ENCODE results near the gene MAP7D2. TPM values are rescaled to one million over a fixed set of nuclear protein-coding genes. Genes with fewer than 3 reads are reported as not detected.

Gene MAP7D2
- total RNA-seq, 1 experiment from 2014 or later: 0.15 TPM

GRCh38 chrX:20057479-20057878 is 59.2 kb downstream of the MAP7D2 start:
- TF ChIP-seq ZNF274 (IDR thresholded peaks at IDR 0.05; ENCODE audit: low read depth, low read length) (no peak), EZH2 (IDR thresholded peaks at IDR 0.05) (no peak), SIN3A (IDR thresholded peaks at IDR 0.05; ENCODE audit: low read depth) (no peak), MAX (IDR thresholded peaks at IDR 0.05) (no peak), CTCF (IDR thresholded peaks at IDR 0.05 in 2 of 3, conservative IDR thresholded peaks at IDR 0.05 in 1 of 3; ENCODE audit: borderline replicate concordance in 1 of 3, insufficient read depth in 1 of 3, low read depth in 2 of 3, low read length in 2 of 3) (no peak), EZH2phosphoT487 (IDR thresholded peaks at IDR 0.05; ENCODE audit: borderline replicate concordance) (no peak), JUND (IDR thresholded peaks at IDR 0.05) (no peak), CBX3 (IDR thresholded peaks at IDR 0.05; ENCODE audit: low read depth) (no peak), POLR2A (IDR thresholded peaks at IDR 0.05; ENCODE audit: borderline replicate concordance, extremely low read depth, insufficient read depth, insufficient read length) (no peak), ELF1 (IDR thresholded peaks at IDR 0.05; ENCODE audit: borderline replicate concordance, low read depth) (no peak), POLR2AphosphoS5 (IDR thresholded peaks at IDR 0.05; ENCODE audit: low read depth, low read length) (no peak)

More at GRCh38 chrX:20057479-20057878, 59.2 kb downstream of the MAP7D2 start:
- Histone ChIP-seq H4K20me1 (ENCODE audit: insufficient read depth) (no peaks in the 10 kb centered on the region), H3K9ac (ENCODE audit: low read length) (no peak overlapping the region), H3K27me3 (ENCODE audit: insufficient read depth, low read length) (no peaks in the 10 kb centered on the region), H2AFZ (ENCODE audit: low read depth, low read length, poor library complexity, severe bottlenecking) (no peak overlapping the region), H3K9me2 (ENCODE audit: insufficient read depth) (no peaks in the 10 kb centered on the region), H3K79me2 (ENCODE audit: insufficient read depth, low read length) (no peaks in the 10 kb centered on the region), H3K4me3 (replicated peaks in 1 of 2; ENCODE audit: low read depth in 1 of 2, low read length in 2 of 2) (no peak overlapping the region), H3K36me3 (ENCODE audit: control insufficient read depth in 1 of 2, insufficient read depth in 2 of 2, low read length in 2 of 2) (no peaks in the 10 kb centered on the region), H3K4me1 (ENCODE audit: control insufficient read depth in 1 of 2, insufficient read depth in 2 of 2, low read length in 2 of 2) (peaks cover 2 to 18% of the 10 kb centered on the region in 2 experiments; a peak in 2 of 4 replicates), H3K4me2 (ENCODE audit: low read length) (no peak overlapping the region), H3K9me3 (ENCODE audit: control insufficient read depth in 1 of 2, insufficient read depth in 1 of 2, low read depth in 1 of 2, low read length in 2 of 2) (no peaks in the 10 kb centered on the region), H3K27ac (ENCODE audit: low read depth, low read length) (no peak overlapping the region)
- ChIA-PET POLR2A (no interaction called here), RAD21 (ENCODE audit: low non-redundant PET in 1 of 2, low total read pairs in 2 of 2, uncharacterized antibody in 2 of 2, unreplicated experiment in 2 of 2) (no interaction called here), CTCF (interaction anchor here (1.5 kb wide), 1 partner anchor 10 kb away, joined by 5 read pairs; no protein-coding TSS in a partner anchor)
- DNase-seq (ENCODE audit: low read depth, low spot score): no peak
- BruUV-seq (replicated peaks): no TSS peak
- intact Hi-C loops (cut with micrococcal nuclease): no loop called here
- no peak for ATAC-seq

All from HCT116 (cell line).